ENCODE measurements around the gene LGI4. TPM values are rescaled to one million over a fixed set of nuclear protein-coding genes. Genes with fewer than 3 reads are reported as not detected.

The LGI4 gene
- polyA plus RNA-seq, 2 of the 4 experiments (the other 2 are of a cell fraction): 0.06 to 0.09 TPM

DNA sequence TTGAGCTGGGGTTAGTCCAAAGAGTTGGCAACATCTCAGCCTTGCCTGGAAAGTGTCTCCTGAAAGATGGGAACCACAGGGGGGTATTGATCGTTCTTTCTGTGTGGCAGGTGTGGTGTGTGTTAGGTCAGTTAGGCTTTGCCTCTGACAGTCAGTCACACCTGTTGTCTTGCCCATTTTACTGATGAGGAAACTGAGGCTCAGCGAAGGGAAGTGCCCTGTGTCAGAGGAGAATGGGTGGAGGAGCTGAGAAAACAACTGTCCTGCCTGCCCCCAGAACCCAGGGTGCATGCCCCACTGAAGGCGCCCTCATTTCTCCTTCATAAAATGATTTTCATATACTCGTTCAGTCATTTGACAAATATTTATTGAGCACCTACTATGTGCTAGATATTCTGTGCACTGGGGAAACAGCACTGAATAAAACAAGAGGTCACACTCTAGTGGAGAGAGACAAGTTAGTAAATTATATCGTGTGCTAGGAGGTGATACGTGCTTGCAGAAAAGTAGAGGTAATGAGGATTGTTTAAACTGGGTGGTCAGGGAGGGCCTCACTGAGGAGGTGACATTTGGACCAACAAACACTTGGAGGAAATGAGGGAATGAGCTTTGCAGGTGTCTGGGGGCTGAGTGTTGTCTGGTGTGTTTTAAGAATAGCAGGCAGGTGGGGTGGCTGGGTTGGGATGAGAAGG, 21.3 kb upstream of the LGI4 start:
- H3K27ac ChIP-seq: no peak overlapping the region
- ATAC-seq (no peak), FAIRE-seq (no peak), DNase-seq (ENCODE audit: low read depth in 1 of 2, low spot score in 1 of 2) (no peak)
- TF ChIP-seq ESRRA (IDR thresholded peaks at IDR 0.05; ENCODE audit: borderline replicate concordance, low read length): no peak
- no peak for TF ChIP-seq JUN (IDR thresholded peaks at IDR 0.05)
- 0 out of 2 replicates have a peak, but pooled peaks have one; percentile 30 for TF ChIP-seq ZNF302 (CRISPR knock-in tag; IDR thresholded peaks at IDR 0.05)
- peak; percentile 60 for TF ChIP-seq ZFP36 (IDR thresholded peaks at IDR 0.05; ENCODE audit: borderline replicate concordance, partially characterized antibody)
- H3K4me3 ChIP-seq: no peak overlapping the region
- ChIA-PET CTCF (interaction anchor here (6.8 to 13.8 kb wide), 2 partner anchors 11 to 20 kb away, joined by 51 to 163 read pairs; partner anchors contain the start of genes FXYD1, FXYD7 and LGI4), POLR2A (no interaction called here)
- peaks cover 9% of the 10 kb centered on the region; the same call in 1 of the 3 replicates for H3K4me1 ChIP-seq
- H3K4me2 ChIP-seq: peak overlapping the region; percentile 88; the same call in 1 of the 3 replicates
- no peaks in the 10 kb centered on the region for H3K9me3 ChIP-seq
- 94% methylated on average over 6 of the region's 6 CpGs for WGBS (ENCODE audit: missing lambda C conversion rate)

- H3K4me1 ChIP-seq: peaks cover 9% of the 10 kb centered on the region; the same call in 1 of the 3 replicates
- H3K4me2 ChIP-seq: peak overlapping the region; percentile 88
- ChIA-PET CTCF (interaction anchor here (6.8 to 13.8 kb wide), 2 partner anchors 10 to 19 kb away, joined by 51 to 163 read pairs; partner anchors contain the start of genes FXYD1, FXYD7 and LGI4), POLR2A (interaction anchor here (1.5 kb wide), 1 partner anchor 14 kb away, joined by 3 read pairs; no protein-coding TSS in a partner anchor)
- 81% methylated on average over 17 of the region's 17 CpGs for WGBS (ENCODE audit: missing lambda C conversion rate)
- no peaks in the 10 kb centered on the region for H3K9me3 ChIP-seq
- H3K4me3 ChIP-seq: peak overlapping the region; percentile 68
- ATAC-seq (no peak; a peak in 1 of 6 replicates), FAIRE-seq (no peak), DNase-seq (ENCODE audit: low read depth in 1 of 2, low spot score in 1 of 2) (no peak)
- TF ChIP-seq EHMT2 (IDR thresholded peaks at IDR 0.05; ENCODE audit: low read depth): no peak
- TF ChIP-seq NPAS2 (CRISPR knock-in tag; IDR thresholded peaks at IDR 0.05; ENCODE audit: borderline replicate concordance): no peak
- TF ChIP-seq, protein P1, sequence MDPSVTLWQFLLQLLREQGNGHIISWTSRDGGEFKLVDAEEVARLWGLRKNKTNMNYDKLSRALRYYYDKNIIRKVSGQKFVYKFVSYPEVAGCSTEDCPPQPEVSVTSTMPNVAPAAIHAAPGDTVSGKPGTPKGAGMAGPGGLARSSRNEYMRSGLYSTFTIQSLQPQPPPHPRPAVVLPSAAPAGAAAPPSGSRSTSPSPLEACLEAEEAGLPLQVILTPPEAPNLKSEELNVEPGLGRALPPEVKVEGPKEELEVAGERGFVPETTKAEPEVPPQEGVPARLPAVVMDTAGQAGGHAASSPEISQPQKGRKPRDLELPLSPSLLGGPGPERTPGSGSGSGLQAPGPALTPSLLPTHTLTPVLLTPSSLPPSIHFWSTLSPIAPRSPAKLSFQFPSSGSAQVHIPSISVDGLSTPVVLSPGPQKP (IDR thresholded peaks at IDR 0.05; ENCODE audit: low read depth, low read length): no peak
- peak overlapping the region; percentile 79 to 90 for H3K27ac ChIP-seq
These were observed 20.6 kb upstream of the LGI4 start for GRCh38 chr19:35155441-35155840.

DNA sequence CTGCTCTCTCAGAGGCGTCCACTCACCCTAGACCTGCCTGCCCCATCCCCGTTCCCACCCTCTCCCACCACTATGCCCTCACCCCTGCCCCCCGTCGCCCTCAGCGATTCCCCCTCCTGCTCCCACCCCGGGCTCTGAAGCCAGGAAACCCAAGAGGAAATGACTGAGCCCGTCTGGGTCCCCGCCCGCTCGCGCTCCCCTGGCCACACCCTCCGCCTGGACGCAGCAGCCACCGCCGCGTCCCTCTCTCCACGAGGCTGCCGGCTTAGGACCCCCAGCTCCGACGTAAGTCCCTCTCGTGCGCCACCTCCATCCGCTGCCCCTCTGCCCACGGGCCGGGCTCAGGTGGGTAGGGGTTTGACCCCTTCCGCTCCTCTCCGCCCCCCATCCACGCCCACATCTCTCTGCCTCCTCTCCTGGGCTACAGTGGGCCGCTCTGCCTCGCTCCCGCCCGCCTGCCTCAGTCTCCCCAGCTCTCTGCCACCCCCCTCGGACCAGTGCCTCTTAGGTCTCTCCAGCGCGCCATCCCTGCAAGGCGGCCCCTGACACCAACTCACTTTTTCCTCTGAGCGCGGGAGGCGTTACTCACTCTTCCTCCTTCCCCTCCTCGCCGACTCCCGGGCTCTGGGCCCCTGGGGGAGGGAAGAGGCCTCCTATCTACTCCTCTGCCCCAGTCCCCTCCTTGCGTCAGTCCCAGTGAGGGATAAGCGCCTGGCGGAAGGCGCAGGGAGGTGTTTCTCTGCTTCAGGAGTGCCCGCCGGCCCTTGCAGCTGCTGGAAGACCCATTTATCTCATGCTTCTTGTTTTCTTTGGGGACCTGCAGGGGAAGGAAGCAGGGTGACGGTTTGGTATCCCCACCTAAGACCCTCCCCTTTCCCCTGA, 19.9 kb upstream of the LGI4 start, which contains the start of gene FXYD5:
Gene FXYD5, plus strand, starts transcription at position 211 of the 882 bp plus-strand sequence. CDS start 816 bp downstream, outside the sequence.
- H3K4me3 ChIP-seq: peak within 1 kb of the TSS; percentile 68
- TF ChIP-seq JUN (IDR thresholded peaks at IDR 0.05) (peak in 1 of 2 experiments; percentile 48; a peak in 1 of 5 replicates), TP53 (CRISPR knock-in tag; IDR thresholded peaks at IDR 0.05) (0 out of 2 replicates have a peak, but pooled peaks have one; percentile 41), FOSB (CRISPR knock-in tag; IDR thresholded peaks at IDR 0.05) (no peak), KDM5A (IDR thresholded peaks at IDR 0.05) (no peak), HOXB5 (CRISPR knock-in tag; IDR thresholded peaks at IDR 0.05) (no peak), SMC3 (IDR thresholded peaks at IDR 0.05) (no peak), POLR2A (IDR thresholded peaks at IDR 0.05; ENCODE audit: low read length) (peak; percentile 69), EHMT2 (IDR thresholded peaks at IDR 0.05; ENCODE audit: low read depth) (no peak), KDM1A (IDR thresholded peaks at IDR 0.05; ENCODE audit: low read depth) (no peak), MAX (IDR thresholded peaks at IDR 0.05) (peak; percentile 86), NPAS2 (CRISPR knock-in tag; IDR thresholded peaks at IDR 0.05; ENCODE audit: borderline replicate concordance) (no peak), ZFP36 (IDR thresholded peaks at IDR 0.05; ENCODE audit: borderline replicate concordance, partially characterized antibody) (peak; percentile 10), PHF8 (IDR thresholded peaks at IDR 0.05; ENCODE audit: borderline replicate concordance, low read depth) (peak; percentile 42; the same call in 1 of the 2 replicates)
- TF ChIP-seq, protein P2, sequence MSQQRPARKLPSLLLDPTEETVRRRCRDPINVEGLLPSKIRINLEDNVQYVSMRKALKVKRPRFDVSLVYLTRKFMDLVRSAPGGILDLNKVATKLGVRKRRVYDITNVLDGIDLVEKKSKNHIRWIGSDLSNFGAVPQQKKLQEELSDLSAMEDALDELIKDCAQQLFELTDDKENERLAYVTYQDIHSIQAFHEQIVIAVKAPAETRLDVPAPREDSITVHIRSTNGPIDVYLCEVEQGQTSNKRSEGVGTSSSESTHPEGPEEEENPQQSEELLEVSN (IDR thresholded peaks at IDR 0.05; ENCODE audit: borderline replicate concordance, low read depth): peak; percentile 73; the same call in 1 of the 2 replicates
- FAIRE-seq (no peak), DNase-seq (ENCODE audit: low read depth in 1 of 2, low spot score in 1 of 2) (peak; percentile 76 to 96), ATAC-seq (peak; percentile 74 to 88)
- H3K27ac ChIP-seq: peak within 1 kb of the TSS; percentile 79 to 90
- WGBS (ENCODE audit: missing lambda C conversion rate): 2% methylated on average over 36 of the region's 49 CpGs
- H3K9me3 ChIP-seq: no peaks in the 10 kb centered on the region
- H3K4me2 ChIP-seq: peak within 1 kb of the TSS; percentile 88
- CTCF ChIA-PET: interaction anchor here (0.5 to 13.8 kb wide), 19 partner anchors 8 to 1067 kb away, joined by 3 to 163 read pairs (median 4); partner anchors contain the start of genes FXYD1, FXYD7 and LGI4
- POLR2A ChIA-PET: interaction anchor here (1.5 kb wide), 1 partner anchor 14 kb away, joined by 3 read pairs; no protein-coding TSS in a partner anchor
- peaks cover 9% of the 10 kb centered on the region; the same call in 1 of the 3 replicates for H3K4me1 ChIP-seq

Data from A549 (cell line).